ENCODE measurements around the gene RPL3.

RPL3 gene

DNA sequence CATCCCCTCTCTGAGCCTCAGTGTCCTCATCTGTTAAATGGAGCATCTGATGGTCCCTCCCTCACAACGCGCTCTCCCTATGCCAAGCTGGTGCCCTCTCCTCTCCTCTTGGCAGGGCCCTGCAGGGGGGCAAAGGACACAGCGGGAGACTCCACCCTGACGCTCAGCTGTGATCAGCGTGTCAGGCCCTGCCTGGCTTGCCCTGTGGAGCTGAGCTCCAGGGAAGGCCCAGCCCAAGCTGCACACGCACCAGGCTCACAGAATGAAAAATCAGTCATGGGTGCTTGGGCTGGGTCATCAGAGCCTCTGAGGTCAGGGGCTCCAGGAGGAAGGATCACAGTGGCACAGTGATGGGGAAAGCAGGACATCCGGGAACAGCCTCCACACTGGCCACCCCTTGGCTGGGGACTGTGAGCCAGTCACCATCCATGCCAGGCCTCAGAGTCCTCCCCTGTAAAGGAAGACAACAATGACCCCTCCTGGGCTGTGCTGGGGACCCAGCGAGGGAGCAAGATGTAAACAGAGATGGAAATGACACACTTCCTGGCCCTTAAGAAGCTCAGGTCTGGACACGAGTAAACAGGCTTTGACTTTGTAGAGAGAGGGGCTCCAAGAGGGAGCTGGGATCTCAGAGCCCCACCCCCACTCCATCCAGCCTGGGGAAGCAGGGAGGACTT, 36.6 kb downstream of the RPL3 start:
- DNase-seq (ENCODE audit: low read depth) = peak; percentile 77

DNA sequence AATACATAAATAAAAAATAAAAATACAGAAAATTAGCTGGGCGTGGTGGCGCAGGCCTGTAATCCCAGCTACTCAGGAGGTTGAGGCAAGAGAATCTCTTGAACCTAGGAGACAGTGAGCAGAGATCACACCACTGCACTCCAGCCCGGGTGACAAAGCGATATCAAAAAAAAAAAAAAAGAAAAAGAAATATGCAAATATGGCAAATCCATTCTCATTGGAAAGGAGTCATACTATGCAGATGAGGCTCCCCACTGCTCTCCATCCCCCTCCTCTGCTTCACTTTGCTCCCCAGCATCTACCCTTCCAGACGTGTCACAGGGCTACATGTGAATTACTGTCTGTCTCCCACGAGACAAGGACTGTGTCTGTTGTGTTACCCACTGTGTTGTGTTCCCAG, 38.3 kb downstream of the RPL3 start:
- DNase-seq (ENCODE audit: low read depth) = no peak

DNA sequence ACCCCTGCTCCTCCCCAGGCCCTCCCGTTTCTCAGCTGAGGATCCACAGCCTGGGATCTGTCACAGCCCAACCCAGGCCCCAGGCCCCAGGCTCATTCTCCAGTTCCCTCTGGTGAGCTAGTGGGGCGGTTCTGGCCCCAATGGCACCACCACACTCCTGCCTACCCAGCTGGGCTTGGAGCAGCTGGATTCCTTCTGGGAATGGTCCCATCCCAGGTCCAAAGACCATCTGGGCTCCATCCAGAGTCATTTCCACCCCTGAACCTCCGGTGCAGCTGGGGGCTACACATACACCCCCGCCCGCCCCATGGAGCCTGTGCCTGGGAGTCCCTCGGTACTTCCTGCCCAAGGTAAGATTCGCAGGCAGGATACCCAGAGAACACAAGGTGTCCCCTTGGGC, 39.2 kb downstream of the RPL3 start:
- DNase-seq (ENCODE audit: low read depth) = no peak

DNA sequence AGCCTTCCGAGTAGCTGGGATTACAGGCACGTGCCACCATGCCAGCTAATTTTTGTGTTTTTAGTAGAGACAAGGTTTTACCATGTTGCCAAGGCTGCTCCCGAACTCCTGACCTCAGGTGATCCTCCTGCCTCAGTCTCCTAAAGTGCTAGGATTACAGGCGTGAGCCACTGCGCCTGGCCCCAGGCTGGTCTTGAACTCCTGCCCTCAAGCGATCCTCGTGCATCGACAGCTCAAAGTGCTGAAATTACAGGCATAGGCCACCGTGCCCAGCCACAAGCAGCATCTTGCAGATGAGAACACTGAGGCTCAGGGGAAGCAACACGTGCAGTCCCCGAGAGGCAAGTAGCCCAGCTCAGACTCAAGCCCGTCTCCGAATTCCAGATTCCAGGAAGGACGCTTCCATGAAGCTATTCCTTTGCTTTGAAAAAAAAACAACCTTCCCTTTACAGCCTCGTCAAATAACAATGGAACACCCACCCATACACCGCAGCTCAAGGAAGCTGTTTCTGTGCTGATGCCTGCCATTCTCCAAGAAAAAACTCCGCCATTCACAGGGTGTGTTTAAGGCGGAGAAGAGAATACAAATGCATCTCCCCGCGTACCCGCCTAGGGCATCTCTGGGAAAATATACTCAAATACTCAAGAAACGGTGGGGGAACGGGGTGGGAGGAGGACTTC, 40.1 kb downstream of the RPL3 start:
- DNase-seq (ENCODE audit: low read depth) = no peak

DNA sequence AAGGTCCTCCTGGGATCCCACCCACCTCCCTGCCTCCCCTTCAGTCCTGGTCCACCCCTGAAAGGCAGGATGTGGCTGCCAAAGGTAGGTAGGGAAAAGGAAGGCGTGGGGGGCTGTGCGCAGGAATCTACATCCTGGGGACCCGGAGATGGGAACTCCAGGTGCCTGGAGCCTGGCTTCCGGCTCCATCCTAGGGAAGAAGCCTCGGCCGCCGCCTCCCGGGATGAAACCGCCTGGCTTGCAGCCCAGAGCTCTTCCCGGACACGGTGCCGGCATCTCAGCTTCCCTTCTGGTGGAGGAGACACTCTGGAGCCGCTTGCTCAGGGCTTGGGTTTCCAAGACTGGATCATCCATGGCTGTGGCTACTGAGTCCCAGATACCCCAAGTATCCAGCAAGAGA, 41.4 kb downstream of the RPL3 start:
- DNase-seq (ENCODE audit: low read depth) = peak; percentile 76

DNA sequence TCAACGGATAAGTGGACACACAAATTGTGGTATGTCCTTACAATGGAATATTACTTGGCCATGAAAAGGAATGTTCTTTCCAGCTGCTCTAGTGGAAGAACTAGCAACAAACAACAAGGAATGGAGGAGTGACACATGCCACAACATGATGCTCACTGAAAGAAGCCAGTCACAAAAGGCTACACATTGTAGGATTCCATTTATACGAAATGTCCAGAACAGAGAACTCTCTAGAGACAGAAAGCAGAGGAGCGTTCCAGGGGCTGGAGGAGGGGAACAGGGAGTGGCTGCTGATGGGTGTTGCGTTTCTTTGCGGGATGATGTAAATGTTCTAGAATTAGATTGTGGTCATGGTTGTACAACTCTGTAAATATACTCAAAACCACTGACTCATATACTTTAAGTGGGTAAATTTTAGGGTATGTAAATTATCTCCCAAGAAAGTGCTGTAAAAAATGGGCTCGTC, 42.2 kb downstream of the RPL3 start:
- peak; percentile 79 for DNase-seq (ENCODE audit: low read depth)

DNA sequence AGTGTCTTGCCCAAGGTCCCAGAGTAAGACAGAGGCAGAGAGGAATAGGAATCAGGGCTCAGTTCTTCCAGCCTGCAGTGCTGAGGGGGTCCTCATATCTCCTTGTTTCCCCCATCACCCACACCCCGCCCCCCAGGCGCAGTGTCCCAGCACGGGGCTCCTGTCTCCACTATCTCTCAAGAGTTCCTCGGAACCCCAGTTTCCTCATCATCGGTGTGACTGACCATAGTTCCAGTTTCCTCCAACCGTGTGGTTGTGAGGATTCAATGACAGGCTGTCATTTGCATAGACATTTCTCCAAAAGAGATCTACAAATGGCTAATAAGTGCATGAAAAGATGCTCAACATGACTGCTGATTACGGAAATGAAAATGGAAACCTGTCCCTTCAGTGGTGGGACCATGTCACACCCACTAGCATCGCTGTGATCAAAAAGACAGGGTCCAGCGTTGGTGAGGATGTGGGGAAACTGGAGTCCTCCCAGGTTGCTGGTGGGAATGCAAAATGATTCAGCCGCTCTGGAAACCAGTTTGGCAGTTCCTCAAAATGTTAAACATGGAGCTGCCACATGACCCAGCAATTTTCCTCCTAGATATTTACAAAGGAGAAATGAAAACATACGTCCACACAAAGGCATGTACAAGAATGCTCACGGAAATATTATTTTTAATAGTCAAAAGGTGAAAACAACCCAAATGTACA, 42.8 kb downstream of the RPL3 start:
- DNase-seq (ENCODE audit: low read depth) = no peak

DNA sequence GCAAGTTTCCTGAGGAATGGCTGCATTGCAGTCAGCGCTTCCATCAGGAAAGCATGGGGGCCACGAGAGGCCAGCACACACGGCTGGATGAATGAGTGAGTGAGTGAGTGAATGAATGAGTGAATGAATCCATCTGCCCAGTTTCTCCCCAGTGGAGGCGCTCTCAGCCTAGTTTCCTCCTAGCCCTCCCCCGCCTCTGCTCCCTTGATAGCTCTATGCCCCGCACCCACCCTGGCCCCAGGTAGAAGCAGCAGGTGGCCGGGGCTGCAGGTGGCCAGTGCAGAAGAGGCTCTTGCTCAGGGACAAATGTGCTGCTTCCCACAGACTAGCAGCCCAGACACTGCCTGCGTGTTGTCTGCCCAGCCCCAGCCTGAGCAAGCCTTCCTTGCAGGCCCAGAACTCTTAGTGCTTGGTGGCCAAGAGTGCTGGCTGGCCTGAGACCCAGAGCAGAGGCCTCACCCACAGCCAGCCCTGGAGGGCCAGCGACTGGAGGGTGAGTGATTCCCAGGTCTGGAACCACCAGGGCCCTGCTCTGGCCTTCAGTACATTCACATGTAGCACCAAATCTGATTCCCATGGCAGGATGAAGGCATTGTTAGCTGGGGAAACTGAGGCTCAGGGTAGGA, 43.5 kb downstream of the RPL3 start:
- DNase-seq (ENCODE audit: low read depth) = no peak

DNA sequence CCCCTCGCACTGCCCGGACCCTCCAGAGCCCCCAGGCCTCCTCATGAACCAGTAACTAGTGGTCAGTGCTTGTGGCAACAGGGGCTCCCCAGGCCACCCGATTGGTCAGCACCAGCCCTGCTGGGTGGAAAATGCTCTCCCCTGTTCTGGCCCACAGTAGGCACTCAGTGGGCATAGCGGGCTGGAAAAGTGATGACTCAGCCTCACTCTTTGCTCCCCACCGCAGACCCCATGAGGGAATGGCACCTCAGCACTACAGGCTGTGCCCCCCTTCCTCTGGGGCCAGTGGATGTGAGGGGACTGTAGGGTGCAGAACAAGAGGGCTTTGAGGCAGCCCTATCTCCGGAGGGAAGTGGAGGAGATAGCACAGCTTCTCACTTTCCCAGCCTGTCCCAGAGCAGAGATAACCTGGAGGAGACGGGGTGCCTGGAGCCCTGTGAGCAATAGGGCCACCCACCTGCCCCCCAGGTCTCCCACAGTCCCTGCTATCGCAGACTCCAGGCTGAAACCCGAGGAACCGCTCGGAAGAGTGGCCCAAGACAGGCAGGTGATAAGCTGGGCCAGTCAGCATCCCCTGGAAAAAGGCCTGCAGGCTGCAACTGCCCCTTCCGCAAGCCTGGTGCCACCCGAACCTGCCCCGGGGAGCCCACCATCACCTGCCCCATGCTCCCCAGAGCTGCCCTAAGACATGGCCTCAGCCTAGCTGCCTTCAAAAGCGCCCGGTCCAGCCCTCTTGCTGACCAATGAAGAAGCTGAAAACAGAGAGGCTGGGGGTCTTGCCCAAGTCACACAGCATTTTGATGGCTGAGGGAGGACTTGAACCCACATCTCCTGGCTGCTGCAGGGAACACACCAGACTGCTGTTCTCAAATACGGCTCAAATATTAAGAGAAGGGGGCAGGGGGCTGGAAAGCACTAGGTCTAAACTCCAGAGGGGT, 45.2 kb downstream of the RPL3 start:
- DNase-seq (ENCODE audit: low read depth) = no peak

DNA sequence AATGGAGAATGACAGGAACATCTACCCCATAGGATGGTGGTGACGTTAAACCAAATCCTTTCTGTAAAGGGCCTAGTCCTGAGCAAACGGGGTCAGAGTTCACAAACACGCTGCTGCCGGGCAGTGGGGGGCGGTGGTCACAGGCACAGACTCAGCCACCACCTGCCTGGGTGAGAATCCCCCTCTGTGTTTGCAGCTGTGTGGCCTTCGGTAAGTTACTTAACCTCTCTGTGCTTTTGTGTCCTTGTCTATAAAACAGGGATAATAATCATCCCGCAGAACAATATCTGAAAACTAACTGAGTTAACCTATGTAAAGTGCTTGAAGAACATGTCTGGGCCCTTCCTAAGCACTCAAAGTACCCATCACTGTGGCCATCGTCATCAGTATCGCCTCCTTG, 48.6 kb downstream of the RPL3 start:
- DNase-seq (ENCODE audit: low read depth) = no peak

DNA sequence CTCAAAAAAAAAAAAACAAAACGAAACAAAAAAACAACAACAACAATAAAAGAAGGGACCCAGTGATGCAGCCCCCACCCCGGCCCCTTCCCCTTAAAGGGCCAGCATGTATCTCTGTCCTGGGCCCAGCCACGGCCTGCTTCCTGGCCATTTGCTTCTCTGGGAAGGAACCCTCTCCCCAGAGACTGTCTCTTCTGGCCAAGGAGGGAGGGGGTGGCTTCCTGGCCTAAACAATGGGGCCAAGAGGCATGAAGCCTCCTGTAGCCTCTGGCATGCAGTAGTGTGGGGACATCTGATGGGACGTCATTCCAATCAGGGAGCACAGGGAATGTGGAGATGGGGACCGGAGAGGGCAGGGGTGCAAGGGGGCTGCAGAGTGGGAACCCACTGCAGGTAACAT, 49.1 kb downstream of the RPL3 start:
- no peak for DNase-seq (ENCODE audit: low read depth)

DNA sequence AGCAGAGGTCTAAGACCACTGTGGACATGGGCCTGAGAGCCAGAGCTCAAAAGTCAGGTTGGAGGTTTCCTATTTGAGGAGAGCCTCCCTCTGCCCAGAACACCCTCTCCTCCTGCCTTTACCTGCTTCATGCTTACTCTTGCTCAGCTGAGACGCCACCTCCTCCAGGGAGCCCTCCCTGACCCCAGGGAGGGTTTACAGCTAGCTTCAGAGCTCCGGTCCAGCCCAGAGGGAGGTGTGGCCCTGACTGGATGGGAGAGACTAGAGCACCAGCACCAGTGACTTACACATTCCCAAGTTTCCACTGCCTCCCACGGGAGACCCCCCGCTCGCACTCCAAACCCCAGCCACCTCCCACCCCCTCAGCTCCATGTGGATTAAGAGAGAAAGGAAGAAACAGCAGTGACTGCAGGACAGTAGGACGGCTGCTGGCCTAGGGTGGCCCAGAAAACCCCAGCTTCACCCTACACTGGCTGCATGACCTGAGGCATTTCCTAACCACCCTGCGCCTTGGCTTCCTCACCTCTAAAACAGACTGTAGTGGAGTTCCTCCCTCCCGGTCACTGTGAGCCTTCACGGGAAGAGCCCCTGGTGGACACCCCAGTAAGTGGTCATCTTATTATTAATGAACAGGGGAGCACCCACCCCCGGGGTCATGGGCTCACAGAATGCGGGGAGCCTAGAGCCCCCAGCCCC, 50.2 kb downstream of the RPL3 start:
- DNase-seq (ENCODE audit: low read depth) = no peak

DNA sequence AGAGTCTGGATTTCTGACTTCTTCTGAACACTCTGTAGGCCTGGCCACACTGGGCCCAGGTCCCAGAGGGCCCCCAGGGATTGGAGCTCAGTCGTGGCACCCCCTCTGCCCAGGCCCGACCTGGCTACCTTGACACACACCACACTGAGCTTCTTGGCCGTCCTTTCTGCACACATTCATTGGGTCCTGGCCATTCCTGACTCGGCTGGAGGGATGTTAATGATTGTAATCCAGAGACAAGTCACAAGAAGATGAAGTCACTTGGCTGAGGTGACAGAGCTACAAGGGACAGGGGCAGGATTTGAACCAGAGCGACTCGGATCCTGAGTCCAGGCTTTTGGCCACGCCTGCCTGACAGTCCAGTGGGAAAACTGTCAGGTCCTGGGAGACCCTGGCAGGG, 50.8 kb downstream of the RPL3 start:
- no peak for DNase-seq (ENCODE audit: low read depth)

DNA sequence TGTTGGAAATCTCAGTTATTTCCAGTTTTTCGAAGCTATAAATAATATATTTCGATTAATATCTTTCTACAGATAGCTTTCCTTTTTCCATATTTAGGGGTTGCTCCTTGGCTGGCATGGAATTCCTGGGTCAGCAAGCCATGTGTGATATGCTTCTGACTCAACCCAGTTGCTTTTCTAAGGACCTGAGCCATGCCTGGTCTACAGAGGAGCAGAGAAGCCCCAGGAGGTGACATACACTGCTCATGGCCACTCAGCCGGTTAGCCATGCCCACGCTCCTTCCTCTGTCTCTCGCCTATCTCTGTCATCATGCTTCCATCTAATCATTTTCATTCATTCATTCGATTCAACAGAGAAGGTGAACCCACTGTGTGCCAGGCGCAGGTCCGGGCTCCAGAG, 51.4 kb downstream of the RPL3 start:
- DNase-seq (ENCODE audit: low read depth) = no peak

DNA sequence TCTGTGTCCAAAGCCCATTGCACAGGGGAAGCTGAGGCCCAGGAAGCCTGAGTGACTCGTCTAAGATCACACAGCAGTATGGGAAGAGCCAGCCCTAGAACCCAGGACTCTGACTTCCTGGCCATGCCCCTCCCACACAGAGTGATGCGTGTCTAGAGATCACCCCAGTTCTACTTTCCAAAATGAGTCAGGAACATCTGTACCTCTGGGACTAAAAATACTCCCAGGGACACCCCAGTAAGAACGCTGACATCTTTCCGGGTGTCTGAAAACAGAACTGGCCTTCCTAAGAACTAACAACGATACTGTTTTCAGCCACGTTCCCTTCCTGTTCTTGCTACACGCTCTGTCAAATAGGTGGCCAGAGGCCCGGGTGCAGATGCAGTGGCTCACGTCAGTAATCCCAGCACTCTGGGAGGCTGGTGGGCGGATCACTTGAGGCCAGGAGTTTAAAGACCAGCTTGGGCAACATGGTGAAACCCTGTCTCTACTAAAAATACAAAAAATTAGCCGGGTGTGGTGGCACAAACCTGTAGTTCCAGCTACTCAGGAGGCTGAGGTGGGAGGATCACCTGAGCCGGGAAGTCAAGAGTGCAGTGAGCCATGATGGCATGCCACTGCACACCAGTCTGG, 52.9 kb downstream of the RPL3 start:
- DNase-seq (ENCODE audit: low read depth) = no peak

DNA sequence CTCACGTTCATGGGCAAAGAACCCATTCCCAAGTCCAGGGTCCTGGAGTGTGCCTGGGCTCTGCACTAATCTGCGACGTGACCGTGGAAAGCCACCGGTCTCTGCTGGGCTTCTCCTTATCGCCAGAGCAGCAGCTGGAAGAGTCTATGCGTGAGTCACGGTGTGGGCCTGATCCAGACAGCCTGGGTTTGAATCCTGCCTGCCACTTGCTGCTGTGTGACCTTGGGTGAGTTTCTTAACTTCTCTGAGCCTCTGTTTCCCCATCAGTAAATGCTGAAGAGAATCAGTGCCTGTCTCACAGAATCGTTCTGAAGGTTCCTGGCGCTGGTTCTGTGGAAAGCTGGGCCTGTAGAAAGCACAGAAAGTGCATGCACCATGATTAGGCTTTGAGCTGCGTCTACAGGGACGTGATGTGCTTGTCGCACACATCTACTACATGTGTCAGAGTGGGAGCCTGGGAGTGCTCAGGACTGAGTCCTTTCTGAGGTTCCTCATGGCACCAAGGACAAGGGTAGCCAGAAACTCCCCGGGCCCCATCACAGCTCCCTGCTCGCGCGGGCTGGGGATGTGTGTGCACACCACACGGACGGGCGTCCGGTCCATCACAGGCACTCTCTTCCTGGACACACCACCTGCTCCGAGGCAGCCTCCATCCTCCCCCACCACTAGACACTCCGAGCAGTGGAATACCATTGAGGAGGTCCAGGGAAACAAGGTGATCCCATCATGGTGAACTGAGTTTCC, 54.1 kb downstream of the RPL3 start:
- DNase-seq (ENCODE audit: low read depth) = no peak

DNA sequence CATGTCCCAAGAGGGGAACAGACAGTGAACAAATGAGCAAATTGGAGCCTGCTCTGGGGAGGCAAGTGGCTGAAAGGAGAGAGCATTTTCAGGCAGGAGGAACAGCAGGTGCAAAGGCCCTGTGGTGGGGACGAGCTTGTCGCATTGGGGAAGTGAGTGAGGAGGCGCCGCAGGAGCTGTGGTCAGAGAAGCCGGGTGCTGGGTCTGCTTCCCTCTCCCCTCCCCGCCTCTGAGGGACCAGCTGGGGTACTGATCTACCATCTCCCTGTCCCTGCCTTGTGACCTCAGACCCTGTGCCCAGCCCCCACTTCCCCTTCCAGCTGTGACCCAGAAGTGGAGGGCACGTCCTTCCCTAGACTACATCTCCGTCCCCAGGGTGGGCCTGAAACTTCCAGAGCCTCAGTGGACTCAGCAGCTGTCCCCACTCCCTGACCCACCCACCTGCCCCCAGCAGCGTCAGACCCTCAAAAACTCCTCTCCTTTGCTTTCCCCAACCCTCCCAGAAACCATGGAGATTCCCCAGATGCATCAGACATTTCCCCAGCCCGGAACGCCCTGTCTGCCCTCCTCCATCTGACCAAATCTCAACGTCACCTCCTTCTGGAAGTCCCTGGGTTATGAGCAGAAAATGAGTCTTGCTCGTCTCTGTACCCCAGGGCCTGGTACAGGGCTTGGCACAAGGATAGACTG, 54.9 kb downstream of the RPL3 start:
- no peak for DNase-seq (ENCODE audit: low read depth)

DNA sequence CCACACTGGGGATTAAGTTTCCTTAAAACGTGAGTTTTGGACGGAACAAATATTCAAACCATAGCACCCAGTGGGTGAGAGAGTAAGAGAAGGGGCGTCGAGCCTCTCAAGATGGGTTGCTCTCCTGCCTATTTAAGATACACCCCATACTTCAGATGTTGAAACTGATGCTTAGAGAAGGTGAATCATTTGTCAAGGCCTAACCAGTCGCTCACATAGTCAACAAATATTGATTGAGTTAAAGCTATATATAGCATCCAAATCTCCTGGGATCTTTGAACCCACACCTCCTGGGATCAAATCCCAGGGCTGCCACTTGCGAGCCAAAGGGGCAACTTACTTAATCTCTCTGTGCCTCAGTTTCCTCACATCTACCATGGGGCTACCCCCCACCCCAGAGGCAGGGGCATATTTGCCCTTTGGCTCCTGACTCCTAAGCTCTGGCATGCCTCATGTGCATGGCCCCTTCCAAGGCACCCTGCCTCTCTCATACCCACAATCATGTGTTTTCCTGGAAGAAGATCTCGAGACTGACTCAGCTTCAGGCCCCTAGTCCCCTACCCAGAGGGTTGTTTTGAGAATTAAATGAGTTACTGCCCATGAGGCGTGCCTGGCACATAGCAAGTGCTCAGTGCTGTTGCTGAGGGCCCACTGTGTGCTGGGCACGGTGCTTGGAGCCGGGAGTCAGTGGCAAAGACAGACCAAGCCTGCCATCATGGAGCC, 55.6 kb downstream of the RPL3 start:
- DNase-seq (ENCODE audit: low read depth) = no peak

All from ELR (cell line).